Measurements from ENCODE around the gene MIA2.
"Not testable (repeated sequence)": the region's sequence is repeated elsewhere in the genome, so short reads cannot be mapped to it uniquely, and the experiment has no call there.

The MIA2 gene

DNA sequence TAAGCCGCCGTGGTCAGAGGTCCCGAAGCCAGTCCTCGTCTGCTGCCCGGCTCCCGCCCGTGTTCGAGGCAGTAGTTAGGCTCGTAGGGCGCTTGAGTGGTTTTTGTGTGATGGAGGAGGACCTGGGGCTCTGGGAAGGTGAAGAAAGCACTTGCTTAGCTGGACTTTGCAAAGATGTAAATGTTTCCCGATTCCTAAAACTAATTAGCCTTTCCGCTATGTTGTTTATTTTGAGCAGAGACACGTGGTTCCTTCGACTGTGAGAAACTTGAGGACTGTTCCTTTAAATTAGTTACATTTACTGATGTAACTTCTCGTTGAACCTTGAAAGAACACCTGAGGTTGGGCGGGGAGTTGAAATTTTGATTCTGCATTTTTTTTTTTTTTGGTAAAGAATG is 33.9 kb downstream of the MIA2 start:
- peak; percentile 19 for DNase-seq (ENCODE audit: low spot score)

DNA sequence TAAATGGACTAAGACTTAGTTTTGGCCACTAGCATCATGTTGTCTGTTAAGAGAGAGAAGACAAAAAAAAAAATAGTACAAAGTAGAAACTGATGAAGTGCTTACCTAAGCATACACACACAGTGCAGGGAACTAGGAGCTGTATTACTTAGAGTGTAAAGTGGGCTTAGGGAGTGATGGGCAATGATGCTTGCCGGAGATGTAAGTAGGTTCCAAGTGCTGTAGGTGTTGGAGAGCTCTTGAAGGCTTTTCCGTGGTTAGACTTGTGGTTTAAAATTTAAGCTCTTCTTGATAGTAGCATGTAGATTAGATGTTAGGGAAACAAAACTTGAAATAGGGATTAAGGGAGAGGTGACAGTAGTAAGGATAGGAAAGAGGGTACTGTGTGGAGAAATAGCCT is 34.7 kb downstream of the MIA2 start:
- DNase-seq (ENCODE audit: low spot score) = no peak

DNA sequence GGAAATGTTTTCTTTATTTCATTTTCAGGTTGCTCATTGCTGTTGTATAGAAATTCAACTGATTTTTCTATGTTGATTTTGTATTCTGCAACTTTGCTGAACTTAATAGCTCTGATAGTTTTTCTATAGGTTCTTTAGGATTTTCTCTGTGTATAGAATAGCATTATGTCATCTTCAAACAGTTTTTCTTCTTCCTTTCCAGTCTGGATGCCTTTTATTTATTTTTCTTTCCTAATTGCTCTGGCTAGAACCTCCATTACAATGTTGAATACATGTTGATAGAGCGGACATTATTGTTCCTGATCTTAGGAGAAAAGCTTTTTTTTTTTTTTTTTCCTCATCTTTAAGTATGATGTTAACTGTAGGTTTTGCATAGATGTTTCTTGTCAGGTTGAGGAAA is 39.2 kb downstream of the MIA2 start:
- DNase-seq (ENCODE audit: low spot score) = no peak

DNA sequence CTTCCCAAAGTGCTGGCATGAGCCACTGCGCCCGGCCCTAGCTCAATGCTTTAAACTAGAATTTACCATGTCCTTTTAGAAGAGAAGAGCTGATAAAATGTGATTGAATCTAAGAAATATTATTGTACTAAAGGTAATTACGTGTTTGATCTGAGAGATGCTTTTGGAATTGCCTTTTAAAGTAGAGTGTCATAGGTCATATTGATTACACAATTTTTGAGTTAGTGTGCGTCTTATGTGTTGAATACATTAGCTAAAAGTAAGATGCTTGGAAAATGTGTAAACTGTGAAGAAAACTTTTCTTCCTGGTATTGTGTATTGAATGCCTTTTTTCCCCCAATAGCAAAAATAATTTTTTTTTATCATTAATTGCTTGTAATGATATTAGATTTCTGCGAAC is 41.7 kb downstream of the MIA2 start:
- DNase-seq (ENCODE audit: low spot score) = no peak

DNA sequence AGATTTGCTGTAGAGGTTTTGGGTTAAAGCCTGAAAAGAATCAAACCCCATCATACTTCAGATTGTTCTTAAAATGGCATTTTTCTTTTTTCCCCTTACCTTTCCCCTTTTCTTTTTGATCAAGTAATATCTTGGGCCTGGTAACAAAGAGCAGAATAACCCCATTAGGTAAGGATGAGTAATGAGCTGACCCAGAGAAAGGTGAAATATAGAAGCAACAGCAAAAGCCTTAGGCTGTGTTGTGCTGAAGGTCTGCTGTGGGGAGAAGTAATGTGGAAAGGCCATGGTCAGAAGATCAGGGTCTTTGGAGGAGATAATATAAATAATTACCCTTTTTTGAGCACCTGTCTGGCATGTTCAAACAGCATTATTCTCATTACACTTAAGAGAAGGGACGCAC is 42.3 kb downstream of the MIA2 start:
- DNase-seq (ENCODE audit: low spot score) = no peak

DNA sequence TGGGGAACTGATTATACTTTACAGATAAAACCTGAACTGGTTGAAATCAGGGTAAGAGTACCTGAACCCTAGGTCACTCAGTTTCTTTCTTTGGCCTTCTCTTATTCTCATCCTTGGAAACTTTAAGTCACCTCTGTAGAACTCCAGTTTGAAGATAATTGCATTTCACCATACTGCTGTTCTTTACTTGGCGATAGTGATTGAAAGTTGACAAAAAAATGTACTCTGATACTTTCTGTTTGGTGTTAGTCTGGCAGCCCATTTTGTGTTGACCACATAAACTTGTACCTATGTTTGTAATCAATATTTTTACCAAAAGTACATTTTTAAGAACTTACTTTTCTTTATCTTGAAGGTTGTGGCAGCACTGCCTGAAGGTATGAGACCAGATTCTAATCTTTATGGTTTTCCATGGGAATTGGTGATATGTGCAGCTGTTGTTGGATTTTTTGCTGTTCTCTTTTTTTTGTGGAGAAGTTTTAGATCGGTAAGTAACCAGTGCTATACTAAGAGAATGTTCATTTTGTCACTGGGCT is 42.9 kb downstream of the MIA2 start:
- no peak for DNase-seq (ENCODE audit: low spot score)

DNA sequence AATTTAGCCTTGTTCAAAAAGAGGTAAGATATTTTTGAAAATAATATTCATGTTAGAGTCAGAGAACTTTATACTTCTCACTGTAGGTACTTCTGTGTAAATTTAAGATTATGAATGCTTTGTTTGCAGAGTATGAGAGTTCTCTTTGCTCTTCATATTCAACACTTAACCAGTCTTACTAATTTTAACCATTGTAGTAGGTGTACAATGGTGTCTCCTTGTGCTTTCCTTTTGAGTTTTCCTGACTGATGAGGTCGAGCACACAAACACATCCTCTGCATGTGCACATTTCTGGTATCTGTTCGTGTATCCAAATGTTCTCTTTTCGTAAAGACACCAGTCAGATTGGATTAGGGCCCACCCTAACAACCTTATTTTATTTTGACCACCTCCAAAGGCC is 45.8 kb downstream of the MIA2 start:
- DNase-seq (ENCODE audit: low spot score) = no peak

DNA sequence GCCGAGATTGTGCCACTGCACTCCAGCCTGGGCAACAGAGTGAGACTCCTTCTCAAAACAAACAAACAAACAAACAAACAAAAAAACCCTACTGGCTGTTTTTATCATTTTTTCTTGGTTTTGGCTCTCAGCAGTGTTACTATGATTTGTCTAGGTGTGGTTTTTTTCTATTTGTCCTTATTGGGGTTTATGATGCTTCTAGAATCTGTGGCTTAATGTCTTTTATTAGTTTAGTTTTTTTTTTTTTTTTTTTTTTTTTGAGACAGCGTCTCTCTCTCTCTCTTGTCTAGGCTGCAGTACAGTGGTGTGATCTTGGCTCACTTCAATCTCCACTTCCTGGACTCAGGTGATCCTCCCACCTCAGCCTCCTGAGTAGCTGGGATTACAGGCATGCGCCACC is 47.0 kb downstream of the MIA2 start:
- not testable (repeated sequence) for DNase-seq (ENCODE audit: low spot score)

DNA sequence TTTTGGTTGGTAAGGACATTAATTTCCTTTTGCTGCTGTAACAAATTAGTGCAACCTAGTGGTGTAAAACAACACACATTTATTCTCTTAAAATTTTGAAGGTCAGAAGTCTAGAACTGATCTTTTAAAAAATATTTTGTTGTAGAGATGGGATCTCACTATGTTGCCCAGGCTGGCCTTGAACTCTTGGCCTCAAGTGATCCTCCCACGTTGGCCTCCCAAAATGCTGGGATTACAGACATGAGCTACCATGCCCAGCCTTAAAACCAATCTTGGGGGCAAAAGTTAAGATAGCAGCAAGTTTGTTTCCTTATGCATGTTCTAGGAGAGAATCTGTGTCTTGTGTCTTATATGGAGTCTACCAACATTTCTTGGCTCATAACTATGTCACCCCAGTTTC is 55.8 kb downstream of the MIA2 start:
- no peak for DNase-seq (ENCODE audit: low spot score)

DNA sequence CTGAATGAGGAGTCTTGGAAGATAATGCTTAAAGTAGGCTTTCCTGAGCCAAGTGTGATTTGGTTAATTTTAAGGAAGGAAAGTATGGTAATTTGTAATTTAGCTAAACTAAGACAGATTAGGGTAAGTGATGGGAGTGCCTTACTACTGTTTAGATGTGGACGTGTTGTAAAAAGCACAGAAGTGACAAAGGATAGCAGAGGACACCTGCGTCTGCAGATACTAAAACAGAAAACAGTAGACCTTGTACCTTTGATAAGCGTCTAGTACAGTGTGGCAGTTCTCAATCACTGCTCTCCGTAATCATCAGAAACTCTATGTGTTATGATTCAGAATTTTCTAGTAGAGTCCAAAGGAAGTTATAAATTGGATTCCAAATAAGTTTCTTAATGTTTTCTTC is 58.0 kb downstream of the MIA2 start:
- DNase-seq (ENCODE audit: low spot score) = no peak

DNA sequence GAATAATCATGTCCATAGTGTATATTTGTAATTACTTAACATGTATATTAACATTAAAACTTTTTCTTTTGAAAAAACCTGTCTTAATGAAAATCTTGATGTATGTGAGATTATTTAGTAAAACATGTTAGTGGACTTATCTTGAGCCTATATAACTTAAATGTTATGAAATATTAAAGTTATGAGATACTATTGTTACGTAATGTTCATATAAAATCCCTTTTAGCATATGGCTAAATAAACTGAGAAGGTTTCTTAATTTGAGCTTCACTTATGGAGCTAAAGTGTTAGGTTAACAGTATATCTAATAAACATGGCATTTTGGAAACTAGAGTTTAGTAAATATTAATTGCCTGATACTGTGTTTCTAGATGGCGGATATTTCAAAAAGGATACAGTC is 59.9 kb downstream of the MIA2 start:
- no peak for DNase-seq (ENCODE audit: low spot score)

DNA sequence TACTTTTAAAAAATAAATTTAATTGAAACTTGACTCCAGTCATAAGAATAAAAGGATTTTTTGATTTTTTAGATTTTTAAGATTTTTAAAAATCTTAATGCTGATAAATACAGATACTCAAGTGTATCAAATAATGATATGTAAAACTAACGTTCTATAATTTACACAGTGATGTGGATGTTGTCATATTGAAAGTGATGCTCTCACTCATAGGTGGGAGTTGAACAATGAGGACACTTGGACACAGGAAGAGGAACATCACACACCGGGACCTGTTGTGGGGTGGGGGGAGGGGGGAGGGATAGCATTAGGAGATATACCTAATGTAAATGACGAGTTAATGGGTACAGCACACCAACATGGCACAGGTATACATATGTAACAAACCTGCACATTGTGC is 66.7 kb downstream of the MIA2 start:
- DNase-seq (ENCODE audit: low spot score) = not testable (repeated sequence)

DNA sequence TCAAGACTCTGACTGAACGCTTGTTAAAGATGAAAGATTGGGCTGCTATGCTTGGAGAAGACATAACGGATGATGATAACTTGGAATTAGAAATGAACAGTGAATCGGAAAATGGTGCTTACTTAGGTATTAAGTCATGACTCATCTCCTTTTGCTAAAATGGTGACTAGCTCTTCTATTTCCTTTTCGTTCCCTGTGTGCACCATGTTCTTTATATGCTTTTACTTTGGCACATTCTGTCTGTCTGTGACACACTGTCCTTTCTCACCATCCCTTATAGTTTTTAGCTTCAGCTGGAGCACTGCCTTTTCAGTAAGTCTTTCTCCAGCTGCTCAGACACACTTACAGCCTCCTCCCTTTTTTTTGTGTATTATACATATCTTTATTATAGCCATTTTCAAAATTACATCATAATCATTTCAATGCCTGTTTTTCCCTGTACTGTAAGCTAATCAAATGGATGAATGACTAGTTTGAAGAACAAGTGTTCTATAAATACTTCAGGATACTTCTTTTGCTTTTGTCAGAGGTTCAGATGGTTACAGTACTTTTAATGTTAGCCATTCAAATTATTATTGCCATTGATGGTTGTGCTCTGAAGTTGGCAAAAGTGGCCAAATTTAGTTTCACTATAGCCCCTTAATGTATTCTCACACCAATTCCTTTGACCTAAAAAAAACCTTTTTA is 68.6 kb downstream of the MIA2 start:
- DNase-seq (ENCODE audit: low spot score) = no peak

DNA sequence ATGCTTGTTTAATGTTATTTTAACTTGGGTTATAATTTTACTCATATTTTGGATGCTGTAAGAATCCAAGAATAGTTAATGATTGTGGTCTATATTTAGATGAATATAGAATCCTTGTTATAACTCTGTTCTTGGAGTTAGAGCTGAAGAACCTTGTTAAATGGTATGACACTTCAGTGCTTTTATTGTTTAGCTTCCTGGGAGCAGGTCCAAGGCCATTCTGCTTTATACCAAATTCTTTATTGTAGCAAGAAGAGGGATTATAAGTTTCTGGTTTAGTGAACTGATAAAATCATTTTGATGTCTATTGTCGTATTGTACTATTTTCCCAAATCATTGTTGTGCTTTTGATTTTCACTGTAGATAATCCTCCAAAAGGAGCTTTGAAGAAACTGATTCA is 69.4 kb downstream of the MIA2 start:
- DNase-seq (ENCODE audit: low spot score) = no peak

DNA sequence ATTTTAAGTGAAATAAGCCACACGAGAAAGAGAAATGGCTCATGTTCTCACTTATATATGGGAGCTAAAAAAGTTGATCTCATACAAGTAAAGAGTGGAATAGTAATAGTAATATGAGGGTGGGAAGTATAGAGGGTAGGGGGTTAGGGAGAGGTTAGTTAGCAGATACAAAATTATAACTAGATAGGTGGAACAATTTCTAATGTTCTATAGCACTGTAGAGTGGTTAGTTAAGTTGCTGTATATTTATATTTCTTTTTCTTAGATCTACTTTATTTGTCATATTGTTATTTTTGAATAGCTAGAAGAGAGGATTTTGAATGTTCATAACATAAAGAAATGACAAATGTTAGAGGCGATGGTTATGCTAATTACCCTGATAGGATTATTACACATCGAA is 74.1 kb downstream of the MIA2 start:
- no peak for DNase-seq (ENCODE audit: low spot score)

DNA sequence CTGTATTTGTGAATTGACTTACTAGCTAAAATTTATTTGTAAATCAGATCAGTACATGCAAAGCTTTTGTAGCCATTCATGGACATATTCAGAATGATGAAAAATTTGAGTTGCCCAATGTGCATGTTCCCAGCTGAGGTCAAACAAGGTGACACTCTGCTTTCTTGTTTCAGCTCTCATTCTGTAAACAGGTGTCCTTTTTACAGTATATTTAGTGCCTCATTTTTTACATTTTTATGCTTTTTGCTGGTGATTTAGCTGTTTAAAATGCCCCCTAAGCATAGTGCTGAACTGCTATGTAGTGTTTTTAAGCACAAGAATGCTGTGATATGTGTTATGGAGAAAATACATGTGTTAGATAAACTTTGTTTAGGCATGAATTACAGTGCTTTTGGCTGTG is 76.3 kb downstream of the MIA2 start:
- no peak for DNase-seq (ENCODE audit: low spot score)

DNA sequence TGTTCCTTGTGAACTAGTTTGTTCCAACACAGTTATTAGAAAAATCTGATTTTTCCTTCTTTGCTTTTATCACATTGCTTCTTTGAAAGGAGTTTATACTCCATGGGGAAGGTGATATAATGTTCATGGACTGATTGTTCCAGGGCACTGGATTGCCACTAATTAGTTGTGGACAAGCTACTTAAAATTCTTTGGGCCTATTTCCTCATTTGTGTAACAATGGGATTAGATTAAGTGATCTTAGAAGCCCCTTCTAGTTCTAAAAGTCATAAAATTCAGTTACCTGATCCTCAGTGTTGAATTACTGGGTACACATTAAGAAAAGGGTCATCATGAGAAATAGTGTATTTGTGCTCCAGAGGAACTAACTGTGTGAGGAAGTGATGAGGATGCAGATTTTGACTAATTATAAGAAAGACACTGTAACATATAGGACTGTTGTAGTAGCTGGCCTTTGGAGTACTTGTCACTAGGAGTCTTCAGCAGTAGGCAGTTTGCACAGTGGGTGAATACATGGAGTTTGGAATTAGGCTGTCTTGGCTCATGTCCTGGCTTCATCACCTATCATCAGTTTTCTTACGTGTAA is 82.2 kb downstream of the MIA2 start:
- no peak for DNase-seq (ENCODE audit: low spot score)

DNA sequence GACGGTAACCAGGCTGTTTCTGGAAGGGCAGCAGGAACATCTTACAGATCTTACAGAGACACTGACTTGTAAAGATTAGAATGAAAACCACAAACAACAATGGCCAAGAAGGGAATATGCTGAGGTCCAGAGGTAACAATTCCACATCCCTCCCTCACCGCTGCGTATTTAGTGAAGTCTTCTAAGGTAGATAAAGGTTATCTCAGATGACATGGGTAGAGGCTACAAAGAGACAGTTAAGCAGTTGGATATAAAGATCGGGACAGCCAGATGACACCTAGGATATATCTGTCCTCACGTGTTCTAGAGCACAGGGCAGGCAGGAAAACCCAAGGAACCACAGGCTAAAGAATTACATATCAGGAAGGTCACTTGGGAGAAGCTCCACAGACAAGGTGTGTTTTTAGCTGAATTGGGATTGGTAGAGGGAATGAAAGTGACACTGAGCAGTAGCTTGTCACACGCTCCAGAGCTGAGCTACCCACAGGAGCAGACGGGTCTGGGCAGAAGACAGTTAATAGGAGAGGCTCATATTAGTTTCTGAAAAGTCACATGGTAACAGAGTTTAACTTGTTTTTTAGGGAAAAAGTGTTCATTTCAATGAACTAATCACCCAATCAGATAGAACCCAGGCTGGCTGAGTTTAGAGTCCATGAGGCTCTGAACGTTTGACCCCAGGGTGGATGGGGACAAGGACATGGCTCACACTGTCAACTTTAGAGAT is 83.3 kb downstream of the MIA2 start:
- no peak for DNase-seq (ENCODE audit: low spot score)

DNA sequence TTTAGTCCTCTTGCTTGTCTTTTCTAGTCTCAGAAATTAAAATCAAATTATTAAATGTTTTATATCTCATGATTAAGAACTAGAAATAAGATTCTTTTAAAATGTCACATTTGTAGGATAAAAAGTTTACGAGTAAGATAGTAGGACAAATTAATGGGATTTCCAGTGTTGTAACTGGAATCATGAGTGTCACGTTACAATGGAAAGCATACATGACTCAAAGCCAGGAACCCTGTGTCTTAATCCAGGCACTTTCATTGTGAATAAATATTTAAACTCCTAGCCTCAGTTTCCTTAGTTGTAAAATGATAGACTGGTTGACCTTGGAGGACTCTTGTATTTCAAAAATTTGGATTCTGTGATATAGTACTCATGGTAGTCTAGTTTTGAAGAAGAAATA is 84.9 kb downstream of the MIA2 start:
- DNase-seq (ENCODE audit: low spot score) = no peak

DNA sequence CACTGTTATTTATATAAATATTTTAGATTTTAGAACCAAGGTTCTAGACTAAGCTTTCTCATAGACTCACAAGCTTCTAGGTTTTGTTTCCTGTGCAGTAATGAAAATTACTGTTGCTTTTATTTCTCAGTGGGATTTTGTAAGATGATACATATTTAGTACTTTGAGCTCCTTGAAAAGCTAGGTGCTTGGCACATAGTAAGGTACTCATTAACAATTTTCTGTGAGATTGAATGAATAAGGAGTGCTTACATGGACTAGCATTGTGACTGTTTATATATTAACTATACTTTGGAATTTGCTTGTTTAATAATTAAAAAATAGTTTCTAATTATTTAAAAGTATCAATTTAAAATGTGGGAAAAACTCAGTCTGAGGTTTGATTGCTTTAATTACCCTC is 85.7 kb downstream of the MIA2 start:
- DNase-seq (ENCODE audit: low spot score) = no peak

DNA sequence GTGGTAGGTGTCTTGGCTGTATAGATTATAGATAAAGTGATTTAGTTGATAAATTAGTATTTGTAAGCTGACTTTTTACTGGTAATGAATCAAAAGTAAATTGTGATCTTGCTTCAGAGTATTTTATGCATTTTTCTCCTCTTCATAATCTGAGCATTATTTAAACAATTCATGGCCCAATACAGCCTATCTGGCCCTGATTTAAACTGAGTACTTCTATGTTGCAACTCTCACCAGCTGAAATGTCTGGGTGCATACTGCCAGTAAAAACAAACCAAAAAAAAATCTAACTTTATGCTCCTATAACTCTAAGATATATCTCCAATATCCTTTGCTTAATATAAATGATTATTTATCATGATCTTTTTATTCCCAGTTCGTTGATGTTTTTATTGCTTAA is 86.6 kb downstream of the MIA2 start:
- no peak for DNase-seq (ENCODE audit: low spot score)

DNA sequence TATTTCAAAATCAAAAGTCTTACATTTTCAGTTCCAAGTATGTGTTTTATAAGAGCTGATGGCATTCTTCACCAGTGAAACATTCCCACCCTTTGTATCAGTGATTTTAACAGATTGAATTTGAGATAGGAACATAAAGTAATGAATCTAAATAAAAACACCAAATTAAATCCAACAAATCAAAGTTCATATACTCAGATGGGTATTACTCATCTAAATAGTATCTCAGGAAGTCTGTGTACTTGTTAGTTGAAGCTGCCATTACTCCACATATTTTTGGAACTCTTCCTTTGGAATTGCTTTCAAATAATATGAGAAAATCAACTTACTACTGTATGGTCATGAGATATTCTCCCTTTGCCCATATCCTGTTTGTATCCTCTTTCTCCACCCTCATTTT is 89.1 kb downstream of the MIA2 start:
- DNase-seq (ENCODE audit: low spot score) = no peak

DNA sequence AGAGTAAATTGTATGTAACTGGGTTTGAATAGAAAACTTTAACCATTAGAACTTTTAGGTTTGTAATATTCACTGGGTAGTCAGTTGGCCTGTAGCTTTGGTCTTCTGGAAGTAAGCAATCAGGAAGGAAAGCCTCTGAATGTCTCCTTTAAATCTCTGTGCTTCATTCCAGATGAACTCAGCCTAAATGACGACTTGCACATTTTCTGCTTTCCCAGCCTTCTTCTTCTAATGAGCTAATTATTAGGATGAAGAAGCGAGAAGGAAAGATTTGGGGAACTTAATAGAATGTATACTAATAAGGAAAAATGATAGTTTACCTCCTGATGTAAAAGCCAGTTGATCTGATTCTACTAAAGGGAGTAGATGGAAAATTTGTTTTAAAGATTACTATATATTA is 90.4 kb downstream of the MIA2 start:
- DNase-seq (ENCODE audit: low spot score) = no peak

DNA sequence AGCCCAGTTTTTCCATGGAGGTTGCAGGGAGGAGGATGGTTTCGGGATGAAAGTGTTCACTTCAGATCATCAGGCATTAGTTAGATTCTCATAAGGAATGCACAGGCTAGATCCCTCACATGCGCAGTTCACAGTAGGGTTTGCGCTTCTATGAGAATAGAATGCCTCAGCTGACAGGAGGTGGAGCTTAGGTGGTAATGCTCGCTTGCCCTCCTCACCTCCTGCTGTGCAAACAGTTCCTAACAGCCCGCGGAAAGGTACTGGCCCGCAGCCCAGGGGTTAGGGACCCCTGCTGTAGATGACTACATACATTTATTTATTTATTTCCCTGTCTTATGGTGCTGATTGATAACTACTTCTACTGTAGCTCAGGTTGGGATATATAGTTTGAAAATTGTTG is 105.3 kb downstream of the MIA2 start:
- no peak for DNase-seq (ENCODE audit: low spot score)

Data from germinal center (tissue), 1 donor.